ENCODE results near the gene CRLF3.
"Not testable (repeated sequence)": the region's sequence is repeated elsewhere in the genome, so short reads cannot be mapped to it uniquely, and the experiment has no call there.

CRLF3 gene

GRCh38 chr17:30793282-30793977 lies 31.1 kb downstream of the CRLF3 start:
- H3K9me3 ChIP-seq (ENCODE audit: control insufficient read depth, low read length) = no peaks in the 10 kb centered on the region
- H3K4me1 ChIP-seq (ENCODE audit: control insufficient read depth, insufficient read depth, low read length) = no peaks in the 10 kb centered on the region
- 90 to 92% methylated on average over 8 to 9 of the region's 9 CpGs for WGBS, 2 experiments
- no peaks in the 10 kb centered on the region for H3K27me3 ChIP-seq (ENCODE audit: control insufficient read depth, insufficient read depth, low read length, poor library complexity, severe bottlenecking)
- peaks cover 42% of the 10 kb centered on the region for H3K36me3 ChIP-seq (ENCODE audit: control insufficient read depth, insufficient read depth, low read length)
- no peak overlapping the region for H3K4me3 ChIP-seq (ENCODE audit: insufficient read depth, low read depth, low read length)
- H3K27ac ChIP-seq (ENCODE audit: insufficient read depth, low read depth, low read length, poor library complexity, severe bottlenecking) = no peak overlapping the region

GRCh38 chr17:30790279-30790678 lies 34.2 kb downstream of the CRLF3 start:
- peaks cover 39% of the 10 kb centered on the region for H3K36me3 ChIP-seq (ENCODE audit: control insufficient read depth, insufficient read depth, low read length)
- no peaks in the 10 kb centered on the region for H3K4me1 ChIP-seq (ENCODE audit: control insufficient read depth, insufficient read depth, low read length)
- no peak overlapping the region for H3K4me3 ChIP-seq (ENCODE audit: insufficient read depth, low read depth, low read length)
- no peaks in the 10 kb centered on the region for H3K27me3 ChIP-seq (ENCODE audit: control insufficient read depth, insufficient read depth, low read length, poor library complexity, severe bottlenecking)
- WGBS, 2 experiments = 90 to 100% methylated on average over 1 of the region's 2 CpGs
- no peaks in the 10 kb centered on the region for H3K9me3 ChIP-seq (ENCODE audit: control insufficient read depth, low read length)
- H3K27ac ChIP-seq (ENCODE audit: insufficient read depth, low read depth, low read length, poor library complexity, severe bottlenecking) = no peak overlapping the region

- WGBS, 2 experiments = 93 to 97% methylated on average over 1 to 2 of the region's 2 CpGs
- Histone ChIP-seq H3K4me3 (ENCODE audit: insufficient read depth, low read depth, low read length) (no peak overlapping the region), H3K27me3 (ENCODE audit: control insufficient read depth, insufficient read depth, low read length, poor library complexity, severe bottlenecking) (no peaks in the 10 kb centered on the region), H3K27ac (ENCODE audit: insufficient read depth, low read depth, low read length, poor library complexity, severe bottlenecking) (peak overlapping the region; percentile 2), H3K9me3 (ENCODE audit: control insufficient read depth, low read length) (no peaks in the 10 kb centered on the region), H3K4me1 (ENCODE audit: control insufficient read depth, insufficient read depth, low read length) (no peaks in the 10 kb centered on the region), H3K36me3 (ENCODE audit: control insufficient read depth, insufficient read depth, low read length) (peaks cover 34% of the 10 kb centered on the region)
These were observed 35.6 kb downstream of the CRLF3 start for GRCh38 chr17:30788918-30789317.

- 97 to 100% methylated on average over 2 of the region's 2 CpGs for WGBS, 2 experiments
- peaks cover 14% of the 10 kb centered on the region for H3K36me3 ChIP-seq (ENCODE audit: control insufficient read depth, insufficient read depth, low read length)
These were observed 42.3 kb downstream of the CRLF3 start for GRCh38 chr17:30782206-30782605.

GRCh38 chr17:30780343-30780742 lies 44.1 kb downstream of the CRLF3 start:
- Histone ChIP-seq H3K27ac (ENCODE audit: insufficient read depth, low read depth, low read length, poor library complexity, severe bottlenecking) (no peak overlapping the region), H3K9me3 (ENCODE audit: control insufficient read depth, low read length) (no peaks in the 10 kb centered on the region), H3K4me1 (ENCODE audit: control insufficient read depth, insufficient read depth, low read length) (no peaks in the 10 kb centered on the region), H3K4me3 (ENCODE audit: insufficient read depth, low read depth, low read length) (no peak overlapping the region), H3K36me3 (ENCODE audit: control insufficient read depth, insufficient read depth, low read length) (peaks cover 10% of the 10 kb centered on the region), H3K27me3 (ENCODE audit: control insufficient read depth, insufficient read depth, low read length, poor library complexity, severe bottlenecking) (no peaks in the 10 kb centered on the region)
- 95 to 98% methylated on average over 6 of the region's 6 CpGs for WGBS, 2 experiments

More at GRCh38 chr17:30782206-30782605, 42.3 kb downstream of the CRLF3 start:
- no peak overlapping the region for H3K27ac ChIP-seq (ENCODE audit: insufficient read depth, low read depth, low read length, poor library complexity, severe bottlenecking)
- H3K4me1 ChIP-seq (ENCODE audit: control insufficient read depth, insufficient read depth, low read length) = no peaks in the 10 kb centered on the region
- H3K9me3 ChIP-seq (ENCODE audit: control insufficient read depth, low read length) = no peaks in the 10 kb centered on the region
- no peaks in the 10 kb centered on the region for H3K27me3 ChIP-seq (ENCODE audit: control insufficient read depth, insufficient read depth, low read length, poor library complexity, severe bottlenecking)
- no peak overlapping the region for H3K4me3 ChIP-seq (ENCODE audit: insufficient read depth, low read depth, low read length)

- not testable (repeated sequence) for H3K9me3 ChIP-seq (ENCODE audit: control insufficient read depth, low read length); H3K4me3 ChIP-seq (ENCODE audit: insufficient read depth, low read depth, low read length); H3K27ac ChIP-seq (ENCODE audit: insufficient read depth, low read depth, low read length, poor library complexity, severe bottlenecking); H3K36me3 ChIP-seq (ENCODE audit: control insufficient read depth, insufficient read depth, low read length); H3K4me1 ChIP-seq (ENCODE audit: control insufficient read depth, insufficient read depth, low read length); H3K27me3 ChIP-seq (ENCODE audit: control insufficient read depth, insufficient read depth, low read length, poor library complexity, severe bottlenecking)
- WGBS, 2 experiments = 94 to 100% methylated on average over 3 of the region's 3 CpGs
These were observed 55.7 kb downstream of the CRLF3 start for GRCh38 chr17:30768771-30769170.

- 94 to 98% methylated on average over 11 of the region's 14 CpGs for WGBS, 2 experiments
- H3K4me1 ChIP-seq (ENCODE audit: control insufficient read depth, insufficient read depth, low read length); H3K27me3 ChIP-seq (ENCODE audit: control insufficient read depth, insufficient read depth, low read length, poor library complexity, severe bottlenecking); H3K4me3 ChIP-seq (ENCODE audit: insufficient read depth, low read depth, low read length); H3K27ac ChIP-seq (ENCODE audit: insufficient read depth, low read depth, low read length, poor library complexity, severe bottlenecking); H3K36me3 ChIP-seq (ENCODE audit: control insufficient read depth, insufficient read depth, low read length); H3K9me3 ChIP-seq (ENCODE audit: control insufficient read depth, low read length): not testable (repeated sequence)
These were observed 56.7 kb downstream of the CRLF3 start for GRCh38 chr17:30767641-30768404.

- no peaks in the 10 kb centered on the region for H3K27me3 ChIP-seq (ENCODE audit: control insufficient read depth, insufficient read depth, low read length, poor library complexity, severe bottlenecking)
- H3K4me1 ChIP-seq (ENCODE audit: control insufficient read depth, insufficient read depth, low read length) = no peaks in the 10 kb centered on the region
- no peak overlapping the region for H3K4me3 ChIP-seq (ENCODE audit: insufficient read depth, low read depth, low read length)
- H3K9me3 ChIP-seq (ENCODE audit: control insufficient read depth, low read length) = no peaks in the 10 kb centered on the region
- H3K36me3 ChIP-seq (ENCODE audit: control insufficient read depth, insufficient read depth, low read length) = no peaks in the 10 kb centered on the region
- no peak overlapping the region for H3K27ac ChIP-seq (ENCODE audit: insufficient read depth, low read depth, low read length, poor library complexity, severe bottlenecking)
These were observed 63.4 kb downstream of the CRLF3 start for GRCh38 chr17:30761060-30761459.

- WGBS, 2 experiments = 94 to 96% methylated on average over 10 of the region's 10 CpGs
- H3K36me3 ChIP-seq (ENCODE audit: control insufficient read depth, insufficient read depth, low read length) = not testable (repeated sequence)
These were observed 71.2 kb downstream of the CRLF3 start for GRCh38 chr17:30753291-30753690.

GRCh38 chr17:30750982-30751381 lies 73.5 kb downstream of the CRLF3 start:
- WGBS, 2 experiments = 91 to 97% methylated on average over 11 of the region's 11 CpGs
- H3K27ac ChIP-seq (ENCODE audit: insufficient read depth, low read depth, low read length, poor library complexity, severe bottlenecking); H3K4me1 ChIP-seq (ENCODE audit: control insufficient read depth, insufficient read depth, low read length); H3K36me3 ChIP-seq (ENCODE audit: control insufficient read depth, insufficient read depth, low read length); H3K27me3 ChIP-seq (ENCODE audit: control insufficient read depth, insufficient read depth, low read length, poor library complexity, severe bottlenecking); H3K4me3 ChIP-seq (ENCODE audit: insufficient read depth, low read depth, low read length); H3K9me3 ChIP-seq (ENCODE audit: control insufficient read depth, low read length): not testable (repeated sequence)

More at GRCh38 chr17:30753291-30753690, 71.2 kb downstream of the CRLF3 start:
- H3K4me1 ChIP-seq (ENCODE audit: control insufficient read depth, insufficient read depth, low read length); H3K4me3 ChIP-seq (ENCODE audit: insufficient read depth, low read depth, low read length); H3K27ac ChIP-seq (ENCODE audit: insufficient read depth, low read depth, low read length, poor library complexity, severe bottlenecking); H3K9me3 ChIP-seq (ENCODE audit: control insufficient read depth, low read length); H3K27me3 ChIP-seq (ENCODE audit: control insufficient read depth, insufficient read depth, low read length, poor library complexity, severe bottlenecking): not testable (repeated sequence)

Data from ectodermal cell (in vitro differentiated cells).